HepG2 (cell line): ENCODE data around the gene TBX6. TPM values are rescaled to one million over a fixed set of nuclear protein-coding genes. Genes with fewer than 3 reads are reported as not detected.

Experiments used
- AGO1 ChIP-seq: fragments of 200-400 bp; formaldehyde crosslinking; IDR thresholded peaks from 2 replicates; pipeline ENCODE4 v1.6.1; 2017; ENCODE audit warnings: mild to moderate bottlenecking, low read depth, low read length, moderate library complexity; ENCODE audit not compliant: poor library complexity, severe bottlenecking
- HOXA5 ChIP-seq: sonication (generic); formaldehyde crosslinking; IDR thresholded peaks from 2 replicates; pipeline ENCODE4 v1.4.0; 2020; ENCODE audit warnings: missing genetic modification reagents
- LCORL ChIP-seq, 2 experiments: fragments of 450-650 bp in 1 of 2; sonication (generic) in 1 of 2; formaldehyde crosslinking in 1 of 2; IDR thresholded peaks; 2 replicates each; pipeline versions ENCODE4 v1.5.0 to v1.6.1; 2017 to 2020; ENCODE audit warnings: antibody characterized with exemption in 1 of 2, missing genetic modification reagents in 1 of 2
- MBNL3 ChIP-seq: fragments of 250-450 bp; sonication (Bioruptor Pico); conservative IDR thresholded peaks from 2 replicates; pipeline ENCODE4 v1.8.0; 2022; ENCODE audit warnings: mild to moderate bottlenecking, inconsistent platforms
- NBN ChIP-seq: fragments of 450-650 bp; conservative IDR thresholded peaks from 2 replicates; pipeline ENCODE4 v1.6.1; 2017
- NFE2 ChIP-seq: sonication (generic); formaldehyde crosslinking; IDR thresholded peaks from 2 replicates; pipeline ENCODE4 v1.4.0; 2020; ENCODE audit warnings: missing genetic modification reagents
- NR2F6 ChIP-seq, 2 experiments: IDR thresholded peaks; 2 replicates each; pipeline ENCODE4 v1.6.1; 2016; ENCODE audit warnings: antibody characterized with exemption in 1 of 2, mild to moderate bottlenecking in 1 of 2
- PPARG ChIP-seq: conservative IDR thresholded peaks from 2 replicates; pipeline ENCODE4 v1.6.1; 2016; ENCODE audit warnings: missing biosample characterization, missing genetic modification reagents
- REL ChIP-seq: sonication (generic); formaldehyde crosslinking; conservative IDR thresholded peaks from 2 replicates; pipeline ENCODE4 v1.8.0; 2022; ENCODE audit warnings: mild to moderate bottlenecking, missing genetic modification reagents, moderate library complexity
- TEF ChIP-seq: sonication (generic); formaldehyde crosslinking; IDR thresholded peaks from 2 replicates; pipeline ENCODE4 v1.5.0; 2020; ENCODE audit warnings: missing genetic modification reagents
- YEATS4 ChIP-seq: sonication (generic); formaldehyde crosslinking; IDR thresholded peaks from 2 replicates; pipeline ENCODE4 v1.4.0; 2020; ENCODE audit warnings: missing genetic modification reagents, borderline replicate concordance
- ZNF3 ChIP-seq: IDR thresholded peaks from 2 replicates; pipeline ENCODE4 v1.7.0; 2017; ENCODE audit warnings: inconsistent platforms
- ZNF431 ChIP-seq: sonication (generic); formaldehyde crosslinking; IDR thresholded peaks from 2 replicates; pipeline ENCODE4 v1.9.0; 2022; ENCODE audit warnings: missing genetic modification reagents, low read depth, mild to moderate bottlenecking, borderline replicate concordance
- ZNF547 ChIP-seq: sonication (generic); formaldehyde crosslinking; IDR thresholded peaks from 2 replicates; pipeline ENCODE4 v1.5.1; 2020; ENCODE audit warnings: mild to moderate bottlenecking, missing genetic modification reagents
- ZNF556 ChIP-seq: sonication (generic); formaldehyde crosslinking; IDR thresholded peaks from 2 replicates; pipeline ENCODE4 v1.4.0; 2020; ENCODE audit warnings: mild to moderate bottlenecking, missing genetic modification reagents, borderline replicate concordance
- ZNF619 ChIP-seq: sonication (generic); formaldehyde crosslinking; IDR thresholded peaks from 2 replicates; pipeline ENCODE4 v1.4.0; 2020; ENCODE audit warnings: mild to moderate bottlenecking, missing genetic modification reagents
- ZNF75D ChIP-seq: sonication (generic); formaldehyde crosslinking; IDR thresholded peaks from 2 replicates; pipeline ENCODE4 v1.8.1; 2023; ENCODE audit warnings: missing genetic modification reagents, mild to moderate bottlenecking, borderline replicate concordance
- ZNF776 ChIP-seq: sonication (generic); formaldehyde crosslinking; IDR thresholded peaks from 2 replicates; pipeline ENCODE4 v1.4.0; 2020; ENCODE audit warnings: mild to moderate bottlenecking, missing genetic modification reagents
- ZXDC ChIP-seq: sonication (generic); formaldehyde crosslinking; IDR thresholded peaks from 2 replicates; pipeline ENCODE4 v1.5.0; 2020; ENCODE audit warnings: mild to moderate bottlenecking, missing genetic modification reagents
- polyA plus RNA-seq, 8 experiments: library from polyadenylated mRNA; depleted of rRNA in 3 of 8; stranded (reverse) in 7 of 8; unstranded in 1 of 8; fragments of >200 nt; fragmentation: Illumina TruSeq in 4 of 8; extraction: Trizol in 4 of 8; gene quantifications; 2 replicates each; pipeline versions ENCODE4 v1.2.1 to v1.2.3, GENCODE V29; 2011 to 2016; ENCODE audit warnings: low read depth in 4 of 8, missing spikeins in 1 of 8, mixed read lengths in 1 of 8; ENCODE audit not compliant: insufficient read depth in 1 of 8
- total RNA-seq, 5 experiments: library from RNA; depleted of rRNA; stranded (reverse); fragments of >200 nt; fragmentation: Illumina TruSeq; extraction: Trizol; gene quantifications; 2 replicates each; pipeline ENCODE4 v1.2.3, GENCODE V29; 2016; ENCODE audit warnings: low read depth in 1 of 5
- TF ChIP-seq, protein P1 (sequence below): sonication (generic); formaldehyde crosslinking; IDR thresholded peaks from 2 replicates; pipeline ENCODE4 v1.4.0; 2020; ENCODE audit warnings: missing genetic modification reagents
- TF ChIP-seq, protein P2 (sequence below): sonication (generic); formaldehyde crosslinking; IDR thresholded peaks from 2 replicates; pipeline ENCODE4 v1.4.0; 2020; ENCODE audit warnings: missing genetic modification reagents

The TBX6 gene
- total and polyA plus RNA-seq, 2 of the 13 experiments (the other 11 are each of a cell fraction or from before 2014, with no cell fraction given) = 0.24 to 0.42 TPM

GRCh38 chr16:30063893-30064728 is 27.6 kb downstream of the TBX6 start (continued):
- TF ChIP-seq, protein P1, sequence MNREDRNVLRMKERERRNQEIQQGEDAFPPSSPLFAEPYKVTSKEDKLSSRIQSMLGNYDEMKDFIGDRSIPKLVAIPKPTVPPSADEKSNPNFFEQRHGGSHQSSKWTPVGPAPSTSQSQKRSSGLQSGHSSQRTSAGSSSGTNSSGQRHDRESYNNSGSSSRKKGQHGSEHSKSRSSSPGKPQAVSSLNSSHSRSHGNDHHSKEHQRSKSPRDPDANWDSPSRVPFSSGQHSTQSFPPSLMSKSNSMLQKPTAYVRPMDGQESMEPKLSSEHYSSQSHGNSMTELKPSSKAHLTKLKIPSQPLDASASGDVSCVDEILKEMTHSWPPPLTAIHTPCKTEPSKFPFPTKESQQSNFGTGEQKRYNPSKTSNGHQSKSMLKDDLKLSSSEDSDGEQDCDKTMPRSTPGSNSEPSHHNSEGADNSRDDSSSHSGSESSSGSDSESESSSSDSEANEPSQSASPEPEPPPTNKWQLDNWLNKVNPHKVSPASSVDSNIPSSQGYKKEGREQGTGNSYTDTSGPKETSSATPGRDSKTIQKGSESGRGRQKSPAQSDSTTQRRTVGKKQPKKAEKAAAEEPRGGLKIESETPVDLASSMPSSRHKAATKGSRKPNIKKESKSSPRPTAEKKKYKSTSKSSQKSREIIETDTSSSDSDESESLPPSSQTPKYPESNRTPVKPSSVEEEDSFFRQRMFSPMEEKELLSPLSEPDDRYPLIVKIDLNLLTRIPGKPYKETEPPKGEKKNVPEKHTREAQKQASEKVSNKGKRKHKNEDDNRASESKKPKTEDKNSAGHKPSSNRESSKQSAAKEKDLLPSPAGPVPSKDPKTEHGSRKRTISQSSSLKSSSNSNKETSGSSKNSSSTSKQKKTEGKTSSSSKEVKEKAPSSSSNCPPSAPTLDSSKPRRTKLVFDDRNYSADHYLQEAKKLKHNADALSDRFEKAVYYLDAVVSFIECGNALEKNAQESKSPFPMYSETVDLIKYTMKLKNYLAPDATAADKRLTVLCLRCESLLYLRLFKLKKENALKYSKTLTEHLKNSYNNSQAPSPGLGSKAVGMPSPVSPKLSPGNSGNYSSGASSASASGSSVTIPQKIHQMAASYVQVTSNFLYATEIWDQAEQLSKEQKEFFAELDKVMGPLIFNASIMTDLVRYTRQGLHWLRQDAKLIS (CRISPR knock-in tag) = 0 out of 2 replicates have a peak, but pooled peaks have one; percentile 42
- TF ChIP-seq ZNF619 (CRISPR knock-in tag) (peak; percentile 84), TEF (CRISPR knock-in tag) (no peak), ZNF75D (CRISPR knock-in tag) (no peak), NFE2 (CRISPR knock-in tag) (no peak), YEATS4 (CRISPR knock-in tag) (no peak; the same call in none of the 2 replicates), AGO1 (peak; percentile 91), ZNF776 (CRISPR knock-in tag) (peak; percentile 81), ZXDC (CRISPR knock-in tag) (peak; percentile 37; the same call in 1 of the 2 replicates), ZNF3 (CRISPR knock-in tag) (no peak), ZNF556 (CRISPR knock-in tag) (0 out of 2 replicates have a peak, but pooled peaks have one; percentile 40), ZNF547 (CRISPR knock-in tag) (no peak), PPARG (CRISPR knock-in tag) (peak; percentile 56), REL (CRISPR knock-in tag) (no peak), LCORL (IDR thresholded peaks at IDR 0.05) (no peak), LCORL (CRISPR knock-in tag; IDR thresholded peaks at IDR 0.05) (peak; percentile 79), NR2F6 (IDR thresholded peaks at IDR 0.05) (no peak), NR2F6 (CRISPR knock-in tag; IDR thresholded peaks at IDR 0.05) (peak; percentile 19; the same call in 1 of the 2 replicates), MBNL3 (CRISPR knock-in tag) (no peak), ZNF431 (peak; percentile 77; the same call in 1 of the 2 replicates), NBN (no peak), HOXA5 (CRISPR knock-in tag) (peak; percentile 72; the same call in 1 of the 2 replicates)
- TF ChIP-seq, protein P2, sequence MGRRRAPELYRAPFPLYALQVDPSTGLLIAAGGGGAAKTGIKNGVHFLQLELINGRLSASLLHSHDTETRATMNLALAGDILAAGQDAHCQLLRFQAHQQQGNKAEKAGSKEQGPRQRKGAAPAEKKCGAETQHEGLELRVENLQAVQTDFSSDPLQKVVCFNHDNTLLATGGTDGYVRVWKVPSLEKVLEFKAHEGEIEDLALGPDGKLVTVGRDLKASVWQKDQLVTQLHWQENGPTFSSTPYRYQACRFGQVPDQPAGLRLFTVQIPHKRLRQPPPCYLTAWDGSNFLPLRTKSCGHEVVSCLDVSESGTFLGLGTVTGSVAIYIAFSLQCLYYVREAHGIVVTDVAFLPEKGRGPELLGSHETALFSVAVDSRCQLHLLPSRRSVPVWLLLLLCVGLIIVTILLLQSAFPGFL (CRISPR knock-in tag) = no peak
